Measurements from ENCODE around the gene HNF4A.
"Not testable (repeated sequence)": the region's sequence is repeated elsewhere in the genome, so short reads cannot be mapped to it uniquely, and the experiment has no call there.

Gene HNF4A

GRCh38 chr20:44345147-44345546 lies 10.4 kb upstream of the HNF4A start:
- DNase-seq (ENCODE audit: low spot score) = no peak

GRCh38 chr20:44345941-44346340 lies 9.6 kb upstream of the HNF4A start:
- not testable (repeated sequence) for DNase-seq (ENCODE audit: low spot score)

- no peak for DNase-seq (ENCODE audit: low spot score)
These were observed 7.3 kb upstream of the HNF4A start for GRCh38 chr20:44348168-44348659.

DNA sequence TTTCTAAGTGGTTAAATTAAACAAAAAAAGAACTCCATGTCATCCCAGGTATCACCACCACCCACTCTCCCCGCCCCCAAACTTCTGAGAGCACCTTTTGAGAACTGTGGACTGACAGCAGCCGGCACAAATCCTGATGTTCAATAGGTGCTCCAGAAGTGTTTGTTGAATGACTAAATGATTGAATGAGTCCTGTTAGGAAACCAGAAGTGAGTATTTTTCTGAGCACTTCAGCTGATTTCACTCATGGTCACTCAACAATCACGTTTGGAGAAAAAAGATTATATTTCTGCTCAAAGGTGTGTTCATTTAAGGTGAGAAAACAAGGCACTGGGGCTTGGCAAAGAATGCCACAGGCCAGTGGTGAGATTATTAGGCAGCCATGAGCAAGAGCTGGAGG lies 6.2 kb upstream of the HNF4A start:
- no peak for DNase-seq (ENCODE audit: low spot score)

DNA sequence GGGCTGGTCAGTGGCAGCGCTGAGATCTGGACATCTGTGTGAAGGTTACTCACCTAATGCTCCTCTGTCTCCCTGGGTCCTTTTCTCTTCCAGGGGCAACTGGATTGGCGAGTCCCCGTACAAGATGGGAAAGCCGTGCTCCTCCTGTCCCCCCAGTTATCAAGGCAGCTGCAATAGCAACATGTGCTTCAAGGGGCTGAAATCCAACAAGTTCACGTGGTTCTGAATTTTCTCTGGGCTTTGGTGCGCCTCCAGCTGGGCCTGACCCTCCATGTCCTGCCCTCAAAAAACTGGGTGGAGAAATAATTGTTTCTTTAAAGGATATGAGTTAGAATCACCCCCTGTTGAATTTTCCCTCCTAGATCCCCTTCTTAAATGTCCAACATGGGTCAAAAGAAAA lies 4.9 kb upstream of the HNF4A start:
- DNase-seq (ENCODE audit: low spot score) = no peak

GRCh38 chr20:44354979-44355497 lies 461 bp upstream of the HNF4A start:
- DNase-seq (ENCODE audit: low spot score) = no peak

DNA sequence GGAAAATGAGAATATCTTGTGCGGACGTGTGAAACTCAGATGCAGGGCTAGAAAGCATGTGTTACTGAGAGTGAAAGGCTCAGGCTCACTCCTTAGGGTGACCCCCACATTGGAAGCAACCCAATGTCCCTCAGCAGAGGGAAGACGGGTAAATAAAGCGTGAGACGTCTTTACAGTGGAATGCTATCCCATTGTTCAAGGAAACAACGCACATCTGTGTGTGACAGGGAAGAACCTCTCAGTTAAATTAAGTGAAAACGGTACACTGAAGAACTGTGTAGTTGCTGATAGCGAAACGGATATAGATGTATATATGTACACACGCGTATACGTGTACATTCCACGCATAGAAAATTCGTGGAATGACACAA lies 839 bp downstream of the HNF4A start:
- DNase-seq (ENCODE audit: low spot score) = no peak

- DNase-seq (ENCODE audit: low spot score) = no peak
These were observed 1.5 kb downstream of the HNF4A start for GRCh38 chr20:44357020-44357419.

DNA sequence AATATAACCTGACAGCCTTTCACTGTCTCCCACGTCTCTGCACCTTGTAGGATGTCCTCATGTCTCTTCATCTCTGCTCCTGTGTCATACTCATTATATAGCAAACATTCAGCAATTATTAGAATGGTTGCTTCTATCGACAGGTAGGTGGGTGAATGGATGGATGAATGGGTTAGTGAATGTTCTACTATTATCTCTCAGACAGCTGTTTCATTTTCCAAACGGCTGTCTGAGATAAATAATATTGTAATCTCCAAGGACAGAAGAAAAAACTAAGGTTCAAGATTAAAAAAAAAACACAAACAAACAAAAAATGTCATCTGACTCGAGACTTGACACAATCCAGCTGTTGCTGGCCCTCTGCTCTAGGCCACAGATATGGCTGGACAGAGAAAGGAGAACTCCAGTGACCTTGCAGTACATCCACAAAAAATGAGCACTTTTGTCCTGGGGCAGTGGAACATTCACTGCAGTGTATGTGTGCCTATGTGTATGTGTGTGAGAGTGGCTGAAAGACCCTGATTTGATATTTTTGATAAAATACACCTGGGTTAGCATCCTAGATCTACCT lies 2.1 kb downstream of the HNF4A start:
- no peak for DNase-seq (ENCODE audit: low spot score)

DNA sequence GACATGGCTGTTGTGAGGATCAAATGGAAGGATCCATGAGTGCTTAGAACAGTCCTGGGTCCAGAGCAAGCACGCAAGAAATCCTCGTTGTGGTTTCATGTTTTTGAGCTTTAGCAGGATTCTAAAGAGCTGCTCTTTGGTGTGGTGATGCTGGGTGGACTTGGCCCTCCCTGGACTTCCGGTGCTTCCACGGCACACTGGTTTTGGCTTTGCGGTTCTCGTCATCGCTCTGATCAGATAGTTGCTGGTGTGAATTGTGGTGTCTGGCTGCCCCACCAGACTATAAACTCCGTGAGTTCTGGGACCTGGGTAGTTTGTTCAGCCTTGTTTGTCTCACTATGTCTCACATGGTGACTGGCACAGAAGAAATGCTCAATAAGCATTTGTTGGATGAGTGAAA lies 3.3 kb downstream of the HNF4A start:
- no peak for DNase-seq (ENCODE audit: low spot score)

- DNase-seq (ENCODE audit: low spot score) = no peak
These were observed 4.7 kb downstream of the HNF4A start for GRCh38 chr20:44360221-44360620.

DNA sequence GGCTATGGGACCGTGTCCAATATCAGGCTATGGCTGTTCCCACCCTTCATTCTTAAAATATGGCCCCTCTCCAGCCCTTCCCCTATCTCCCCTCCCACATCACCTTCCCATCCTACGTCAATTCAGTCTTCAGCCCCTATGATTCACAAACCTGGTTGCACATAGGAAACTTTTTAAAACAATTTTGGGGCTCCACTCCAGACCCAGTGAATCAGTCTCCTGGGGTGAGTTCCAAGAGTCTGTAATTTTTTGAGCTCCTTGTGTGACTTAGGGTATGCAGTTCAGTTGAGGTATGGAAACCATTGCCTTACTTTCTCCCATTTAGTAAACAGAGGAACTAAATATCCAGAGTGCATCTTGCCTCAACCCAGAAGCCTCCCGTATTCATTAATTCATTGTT lies 5.5 kb downstream of the HNF4A start:
- DNase-seq (ENCODE audit: low spot score) = no peak

GRCh38 chr20:44362466-44362940 lies 7.0 kb downstream of the HNF4A start:
- DNase-seq (ENCODE audit: low spot score) = no peak

- DNase-seq (ENCODE audit: low spot score) = no peak
These were observed 8.6 kb downstream of the HNF4A start for GRCh38 chr20:44364068-44364467.

- no peak for DNase-seq (ENCODE audit: low spot score)
These were observed 9.3 kb downstream of the HNF4A start for GRCh38 chr20:44364780-44365179.

DNA sequence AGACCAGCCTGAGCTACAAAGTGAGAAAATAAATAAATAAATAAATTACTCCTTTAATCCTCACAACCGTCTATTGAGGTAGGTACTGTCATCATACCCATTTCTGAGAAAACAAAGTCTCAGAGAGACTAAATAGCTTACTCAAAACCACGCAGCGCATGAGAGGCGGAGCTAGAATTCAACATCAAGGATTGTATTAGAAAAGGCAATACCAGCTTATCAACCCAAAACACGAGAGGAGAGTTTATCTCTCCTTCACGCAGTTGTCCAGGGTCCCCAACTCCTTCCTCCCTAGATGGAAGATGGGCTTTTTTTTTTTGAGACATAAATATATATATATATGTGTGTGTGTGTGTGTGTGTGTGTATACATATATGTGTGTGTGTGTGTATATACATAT lies 12.2 kb downstream of the HNF4A start:
- DNase-seq (ENCODE audit: low spot score) = no peak

DNA sequence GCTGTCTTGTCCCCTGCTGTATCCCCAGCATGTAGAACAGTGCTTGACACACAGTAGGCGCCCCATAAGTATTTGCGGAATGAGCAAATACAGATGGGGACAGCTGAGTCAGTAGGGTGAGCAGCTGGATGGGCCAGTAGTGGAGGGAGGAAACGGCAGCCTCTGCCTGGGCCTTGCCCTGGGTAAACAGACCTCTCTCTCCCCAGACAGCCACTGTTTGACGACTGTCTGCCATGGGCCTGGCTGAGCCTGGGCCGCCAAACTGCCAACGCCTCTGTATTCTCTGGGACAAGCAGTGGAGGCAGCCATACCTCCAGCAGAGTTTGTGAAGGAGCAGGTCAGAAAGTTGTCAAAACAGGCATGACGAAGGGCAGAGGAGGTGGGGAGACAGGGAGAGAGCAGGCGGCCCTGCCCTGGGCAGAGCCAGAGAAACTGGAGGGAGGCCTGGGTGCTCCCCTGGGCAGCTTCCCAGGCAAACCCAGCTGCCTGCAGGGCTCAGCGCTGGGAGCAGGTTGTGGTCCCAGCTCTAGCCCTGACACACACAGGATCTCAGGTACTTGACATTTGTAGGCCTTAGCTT lies 15.2 kb downstream of the HNF4A start:
- peak; percentile 23 for DNase-seq (ENCODE audit: low spot score)

DNA sequence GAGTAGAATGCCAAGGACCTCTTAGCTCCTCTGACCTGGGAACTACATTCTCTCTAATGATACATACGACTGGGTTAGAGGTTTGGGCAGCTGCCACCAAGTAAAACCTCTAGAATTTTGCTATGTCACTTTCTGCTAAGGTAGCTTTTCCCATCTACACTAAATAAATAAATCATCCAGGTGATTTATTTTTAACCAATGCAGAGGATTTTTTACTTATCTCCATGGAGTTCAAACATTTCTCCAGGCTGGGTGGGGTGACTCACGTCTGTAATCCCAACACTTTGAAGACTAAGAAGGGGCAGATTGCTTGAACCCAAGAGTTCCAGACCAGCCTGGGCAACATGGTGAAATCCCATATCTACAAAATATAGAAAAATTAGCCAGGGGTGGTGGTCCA lies 27.1 kb downstream of the HNF4A start:
- DNase-seq (ENCODE audit: low spot score) = no peak

GRCh38 chr20:44384423-44385027 lies 29.0 kb downstream of the HNF4A start:
- DNase-seq (ENCODE audit: low spot score) = peak; percentile 71

- peak; percentile 95 for DNase-seq (ENCODE audit: low spot score)
These were observed 33.0 kb downstream of the HNF4A start for GRCh38 chr20:44388466-44389023.

GRCh38 chr20:44389871-44390270 lies 34.4 kb downstream of the HNF4A start:
- no peak for DNase-seq (ENCODE audit: low spot score)

- no peak for DNase-seq (ENCODE audit: low spot score)
These were observed 34.8 kb downstream of the HNF4A start for GRCh38 chr20:44390280-44390679.

- DNase-seq (ENCODE audit: low spot score) = no peak
These were observed 36.7 kb downstream of the HNF4A start for GRCh38 chr20:44392088-44392775.

All from iPS-NIHi11 (cell line).